Subcutaneous adipose tissue (tissue), 4 donors: ENCODE measurements around the gene REV1. TPM values are rescaled to one million over a fixed set of nuclear protein-coding genes. Genes with fewer than 3 reads are reported as not detected.

Experiments used
- total RNA-seq, 4 donors: library from RNA; depleted of rRNA; stranded (reverse); fragments of >200 nt; gene quantifications; one replicate each; pipeline ENCODE4 v1.1.0, GENCODE V29; 2016
- TF ChIP-seq, protein P1 (sequence below): fragments of 450-650 bp; IDR thresholded peaks from one replicate; pipeline ENCODE4 v1.5.1; 2016; ENCODE audit warnings: low read depth, mild to moderate bottlenecking, control low read depth, antibody characterized with exemption, moderate library complexity

REV1 gene
- total RNA-seq, 4 donors from 2014 or later, result 39.4 to 65.9 (median 52.8) TPM

DNA sequence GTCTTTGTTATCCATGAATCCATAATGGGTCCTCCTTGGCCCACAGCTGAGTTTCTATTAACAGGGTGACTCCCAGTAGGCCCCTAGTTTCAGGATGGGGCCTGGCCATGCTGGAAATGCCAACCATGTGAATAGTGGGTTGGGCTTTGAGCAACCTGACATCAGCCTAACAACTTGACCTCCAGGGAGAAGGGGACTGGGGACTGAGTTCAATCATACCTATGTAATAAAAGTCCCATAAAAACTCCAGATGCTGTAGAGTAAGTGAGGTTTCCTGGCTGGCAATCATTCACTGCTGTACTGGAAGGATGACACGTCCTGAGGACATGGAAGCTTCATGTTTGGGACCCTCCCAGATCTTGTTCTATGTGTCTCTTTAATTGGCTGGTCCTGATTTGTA lies 7.9 kb downstream of the REV1 start:
- TF ChIP-seq, protein P1, sequence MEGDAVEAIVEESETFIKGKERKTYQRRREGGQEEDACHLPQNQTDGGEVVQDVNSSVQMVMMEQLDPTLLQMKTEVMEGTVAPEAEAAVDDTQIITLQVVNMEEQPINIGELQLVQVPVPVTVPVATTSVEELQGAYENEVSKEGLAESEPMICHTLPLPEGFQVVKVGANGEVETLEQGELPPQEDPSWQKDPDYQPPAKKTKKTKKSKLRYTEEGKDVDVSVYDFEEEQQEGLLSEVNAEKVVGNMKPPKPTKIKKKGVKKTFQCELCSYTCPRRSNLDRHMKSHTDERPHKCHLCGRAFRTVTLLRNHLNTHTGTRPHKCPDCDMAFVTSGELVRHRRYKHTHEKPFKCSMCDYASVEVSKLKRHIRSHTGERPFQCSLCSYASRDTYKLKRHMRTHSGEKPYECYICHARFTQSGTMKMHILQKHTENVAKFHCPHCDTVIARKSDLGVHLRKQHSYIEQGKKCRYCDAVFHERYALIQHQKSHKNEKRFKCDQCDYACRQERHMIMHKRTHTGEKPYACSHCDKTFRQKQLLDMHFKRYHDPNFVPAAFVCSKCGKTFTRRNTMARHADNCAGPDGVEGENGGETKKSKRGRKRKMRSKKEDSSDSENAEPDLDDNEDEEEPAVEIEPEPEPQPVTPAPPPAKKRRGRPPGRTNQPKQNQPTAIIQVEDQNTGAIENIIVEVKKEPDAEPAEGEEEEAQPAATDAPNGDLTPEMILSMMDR, result no peak

DNA sequence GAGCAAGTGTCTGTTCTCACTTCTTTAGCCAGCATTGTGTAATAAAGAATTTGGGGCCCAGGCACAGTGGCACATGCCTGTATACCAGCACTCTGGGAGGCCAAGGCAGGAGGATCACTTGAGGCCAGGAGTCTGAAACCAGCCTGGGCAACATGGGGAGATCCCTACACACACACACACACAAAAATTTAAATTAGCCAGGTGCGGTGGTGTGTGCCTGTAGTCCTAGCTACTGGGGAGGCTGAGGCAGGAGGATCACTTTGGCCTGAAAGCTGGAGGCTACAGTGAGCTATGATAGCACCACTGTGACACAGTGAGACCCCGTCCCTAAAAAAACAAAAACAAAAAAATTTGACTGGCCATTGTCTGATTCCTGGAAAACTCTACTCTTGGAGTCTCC lies 8.3 kb downstream of the REV1 start:
- TF ChIP-seq, protein P1, result no peak

DNA sequence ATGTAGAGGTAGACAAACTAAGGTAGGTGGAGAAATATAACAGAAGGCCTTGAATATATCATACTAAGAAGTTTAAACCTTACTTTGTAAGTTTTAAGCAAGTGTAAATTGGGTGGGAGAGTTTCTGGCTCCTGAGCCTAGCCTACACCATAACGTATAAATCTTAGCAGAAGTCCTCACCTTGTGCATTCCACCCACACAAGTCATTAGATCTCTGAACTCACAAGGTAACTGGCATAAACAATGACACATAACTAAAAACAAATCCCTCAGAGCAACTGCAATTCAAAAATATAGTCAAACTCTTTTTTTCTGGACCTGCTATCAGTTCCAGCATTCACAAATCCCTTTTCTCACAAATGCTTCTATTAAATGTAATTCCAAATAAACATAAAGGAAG lies 9.4 kb downstream of the REV1 start:
- TF ChIP-seq, protein P1, result no peak

DNA sequence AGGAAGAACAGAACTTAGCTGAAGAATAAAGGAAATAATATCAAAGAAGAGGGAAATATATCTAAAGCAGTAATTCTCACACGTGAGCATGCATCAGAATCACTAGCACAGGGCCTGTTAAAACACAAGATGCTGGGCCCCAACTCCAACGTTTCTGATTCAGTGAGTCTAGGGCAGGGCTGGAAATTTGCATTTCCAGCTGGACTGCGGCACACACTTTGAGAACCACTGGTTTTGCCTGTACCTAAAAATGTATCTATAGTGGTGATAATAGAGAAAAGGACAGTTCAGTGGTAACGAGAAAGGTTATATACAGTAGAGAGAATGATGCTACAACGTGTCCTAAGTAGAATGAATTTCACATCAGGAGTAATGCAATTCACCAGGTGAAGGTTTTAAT lies 11.2 kb downstream of the REV1 start:
- TF ChIP-seq, protein P1, result no peak

DNA sequence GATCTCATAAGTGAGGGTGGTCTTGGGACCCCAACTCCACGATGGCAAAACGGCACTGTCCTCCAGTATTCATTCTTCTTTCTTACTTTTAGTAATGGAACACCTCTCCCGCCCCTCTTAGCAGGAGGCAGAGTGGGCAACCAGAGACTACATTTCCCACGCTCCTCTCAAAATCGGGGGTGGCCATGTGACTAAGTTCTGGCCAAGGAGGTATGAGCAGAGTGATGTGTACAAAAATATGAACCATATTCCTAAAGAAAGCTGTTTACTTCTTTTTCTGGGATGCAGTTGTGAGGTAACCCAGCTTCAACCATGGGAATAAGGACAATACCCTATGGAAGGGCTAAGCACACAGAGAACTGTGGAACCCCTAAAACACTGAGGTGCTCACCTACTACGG lies 12.8 kb downstream of the REV1 start:
- TF ChIP-seq, protein P1, result no peak

DNA sequence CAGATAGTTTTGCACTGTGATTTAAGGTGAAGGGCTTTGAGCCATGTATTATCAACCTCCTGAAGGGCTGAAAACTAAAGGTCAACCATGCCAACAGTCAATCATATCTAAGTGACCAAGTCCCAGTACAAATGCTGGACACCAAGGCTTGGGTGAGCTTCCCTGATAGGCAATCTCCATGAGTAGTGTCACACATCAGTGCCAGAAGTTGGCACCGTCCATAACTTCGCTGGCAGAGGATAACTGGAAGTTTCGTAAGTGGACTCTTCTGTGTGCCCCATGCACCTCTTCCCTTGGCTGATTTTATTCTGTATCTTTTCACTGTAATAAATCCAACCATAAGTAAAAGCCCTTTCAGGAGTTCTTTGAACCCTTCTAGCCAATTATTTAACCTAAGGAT lies 13.2 kb downstream of the REV1 start:
- TF ChIP-seq, protein P1, result no peak

DNA sequence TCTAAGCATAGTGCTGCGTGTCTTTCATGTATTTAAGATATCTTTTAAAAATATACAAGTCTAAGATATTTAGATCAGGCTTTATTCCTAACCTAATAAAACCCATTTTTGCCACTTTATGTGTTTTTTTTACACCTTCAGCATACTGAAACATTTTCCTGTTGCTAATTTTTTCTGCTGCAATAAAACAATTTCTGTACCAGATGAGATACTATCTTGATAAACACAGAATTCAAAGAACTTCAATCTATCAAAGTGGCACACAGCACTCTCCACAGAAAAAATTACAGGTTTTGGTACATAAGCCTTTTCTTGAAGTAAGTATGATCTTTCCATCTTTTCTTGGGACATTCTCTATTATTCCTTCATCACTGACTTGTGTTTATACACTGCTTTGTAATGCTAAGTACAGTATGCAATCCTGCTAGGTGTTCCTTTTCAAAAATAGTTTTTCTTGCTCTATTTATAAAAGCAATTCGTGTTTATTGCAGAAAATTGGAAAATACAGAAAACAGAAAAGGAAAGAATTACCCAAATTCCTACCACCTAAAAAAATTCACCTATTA lies 16.2 kb downstream of the REV1 start:
- TF ChIP-seq, protein P1, result no peak
